Muscle layer of colon (tissue), 2 donors: Measurements from ENCODE around the gene CLIC1.

Experiments used
- H3K27ac ChIP-seq: one replicate; pipeline ENCODE4 v1.7.0; 2013; ENCODE audit warnings: low read depth, mild to moderate bottlenecking, low read length, moderate library complexity
- H3K27me3 ChIP-seq, 2 donors: one replicate each; pipeline ENCODE4 v1.7.0; 2013; ENCODE audit warnings: low read length in 2 of 2, mild to moderate bottlenecking in 2 of 2; ENCODE audit not compliant: insufficient read depth in 2 of 2, control insufficient read depth in 1 of 2
- H3K36me3 ChIP-seq: one replicate; pipeline ENCODE4 v1.7.0; 2013; ENCODE audit warnings: mild to moderate bottlenecking, low read length; ENCODE audit not compliant: insufficient read depth
- H3K4me1 ChIP-seq: one replicate; pipeline ENCODE4 v1.7.0; 2013; ENCODE audit warnings: mild to moderate bottlenecking, low read length; ENCODE audit not compliant: insufficient read depth
- H3K4me3 ChIP-seq, 2 donors: one replicate each; pipeline ENCODE4 v1.7.0; 2013; ENCODE audit warnings: low read length in 2 of 2, low read depth in 1 of 2, mild to moderate bottlenecking in 1 of 2, moderate library complexity in 1 of 2
- H3K9ac ChIP-seq: one replicate; pipeline ENCODE4 v1.7.0; 2013; ENCODE audit warnings: low read length
- H3K9me3 ChIP-seq: one replicate; pipeline ENCODE4 v1.7.0; 2013; ENCODE audit warnings: mild to moderate bottlenecking, low read length
- donor health status: abdominal sarcoma.
- donor health status: Adenocarcinoma of cecum.

CLIC1 gene

GRCh38 chr6:31777667-31778050 is 41.3 kb upstream of the CLIC1 start:
- Histone ChIP-seq H3K4me3 (no peak overlapping the region), H3K36me3 (peaks cover 36% of the 10 kb centered on the region), H3K4me1 (peaks cover 7% of the 10 kb centered on the region), H3K27ac (no peak overlapping the region), H3K27me3 (no peaks in the 10 kb centered on the region), H3K9ac (no peak overlapping the region), H3K9me3 (no peaks in the 10 kb centered on the region)

- H3K36me3 ChIP-seq = peaks cover 32% of the 10 kb centered on the region
- H3K9me3 ChIP-seq = no peaks in the 10 kb centered on the region
- no peak within 1 kb of the TSS for H3K4me3 ChIP-seq
- no peak within 1 kb of the TSS for H3K9ac ChIP-seq
- no peak within 1 kb of the TSS for H3K27ac ChIP-seq
- no peaks in the 10 kb centered on the region for H3K27me3 ChIP-seq
- H3K4me1 ChIP-seq = peaks cover 7% of the 10 kb centered on the region
Measured at GRCh38 chr6:31776989-31777666, 40.8 kb upstream of the CLIC1 start, which contains the start of gene VWA7. TSS of gene VWA7 (minus strand) at chr6:31777328. CDS start at chr6:31776779, 549 bp downstream.

GRCh38 chr6:31776485-31776988 is 40.2 kb upstream of the CLIC1 start:
- no peak overlapping the region for H3K27ac ChIP-seq
- no peak overlapping the region for H3K4me3 ChIP-seq
- no peak overlapping the region for H3K9ac ChIP-seq
- H3K27me3 ChIP-seq = no peaks in the 10 kb centered on the region
- peaks cover 26% of the 10 kb centered on the region for H3K36me3 ChIP-seq
- no peaks in the 10 kb centered on the region for H3K9me3 ChIP-seq
- H3K4me1 ChIP-seq = peaks cover 7% of the 10 kb centered on the region

DNA sequence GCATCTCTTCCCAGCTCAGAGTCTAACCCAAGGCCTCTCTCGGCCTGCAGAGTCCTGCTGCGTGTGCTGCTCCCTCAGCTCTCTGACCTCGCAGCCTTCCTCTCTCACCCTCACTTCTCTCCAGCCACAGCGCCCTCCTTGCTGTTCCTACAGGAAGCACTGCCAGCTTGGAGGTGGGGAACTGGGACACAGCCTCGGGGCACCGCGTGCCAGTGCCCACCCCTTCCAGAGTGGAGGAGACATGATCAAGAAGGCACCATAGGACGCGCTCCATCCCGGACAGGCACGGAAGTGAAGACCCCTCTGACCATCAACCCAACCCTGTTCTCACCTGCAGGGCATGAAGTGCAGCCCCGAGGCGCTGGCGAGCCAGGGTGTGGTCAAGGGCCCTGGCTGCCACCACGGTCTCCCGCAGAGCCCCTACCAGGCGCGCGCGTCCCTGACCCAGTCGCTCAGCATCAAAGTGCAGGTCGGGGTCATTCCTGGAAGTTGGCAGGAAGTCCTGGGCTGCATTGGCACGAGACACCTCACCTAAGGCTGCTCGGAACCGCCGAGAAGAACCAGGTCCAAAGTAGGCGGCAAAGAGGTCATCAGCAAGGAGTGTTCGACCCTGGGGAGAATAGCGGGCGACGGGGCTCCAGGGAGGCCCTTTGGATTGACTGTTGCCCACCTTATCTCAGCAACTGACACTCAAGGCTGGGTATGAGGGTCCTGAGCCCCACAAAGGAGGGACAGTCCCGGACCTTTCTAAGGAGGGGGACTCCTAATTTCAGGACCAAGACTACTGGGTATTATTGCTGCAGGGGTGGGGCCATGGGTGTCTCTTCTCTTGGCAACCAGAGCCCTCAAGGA is 39.5 kb upstream of the CLIC1 start:
- no peak overlapping the region for H3K4me3 ChIP-seq
- no peak overlapping the region for H3K27ac ChIP-seq

GRCh38 chr6:31775184-31775583 is 38.9 kb upstream of the CLIC1 start:
- no peak overlapping the region for H3K4me3 ChIP-seq
- peaks cover 7% of the 10 kb centered on the region for H3K4me1 ChIP-seq
- no peaks in the 10 kb centered on the region for H3K9me3 ChIP-seq
- no peak overlapping the region for H3K27ac ChIP-seq
- no peak overlapping the region for H3K9ac ChIP-seq
- no peaks in the 10 kb centered on the region for H3K27me3 ChIP-seq
- H3K36me3 ChIP-seq = peaks cover 17% of the 10 kb centered on the region

More for the DNA sequence above, 39.5 kb upstream of the CLIC1 start:
- Histone ChIP-seq H3K4me1 (peaks cover 7% of the 10 kb centered on the region), H3K36me3 (peaks cover 23% of the 10 kb centered on the region), H3K9ac (no peak overlapping the region), H3K9me3 (no peaks in the 10 kb centered on the region), H3K27me3 (no peaks in the 10 kb centered on the region)

- H3K4me1 ChIP-seq = peaks cover 3% of the 10 kb centered on the region
- no peak overlapping the region for H3K9ac ChIP-seq
- H3K4me3 ChIP-seq = no peak overlapping the region
- no peaks in the 10 kb centered on the region for H3K9me3 ChIP-seq
- H3K27me3 ChIP-seq = no peaks in the 10 kb centered on the region
- H3K27ac ChIP-seq = no peak overlapping the region
- H3K36me3 ChIP-seq = no peaks in the 10 kb centered on the region
Measured at GRCh38 chr6:31771992-31772358, 35.6 kb upstream of the CLIC1 start.

GRCh38 chr6:31770860-31771259 is 34.5 kb upstream of the CLIC1 start:
- peaks cover 0 to 6% of the 10 kb centered on the region in 2 donors for H3K27me3 ChIP-seq
- H3K36me3 ChIP-seq = no peaks in the 10 kb centered on the region
- no peak overlapping the region for H3K9ac ChIP-seq
- H3K4me1 ChIP-seq = no peaks in the 10 kb centered on the region
- no peak overlapping the region for H3K4me3 ChIP-seq
- no peak overlapping the region for H3K27ac ChIP-seq
- H3K9me3 ChIP-seq = no peaks in the 10 kb centered on the region

GRCh38 chr6:31769684-31770371 is 33.5 kb upstream of the CLIC1 start:
- Histone ChIP-seq H3K4me3 (no peak overlapping the region), H3K9ac (no peak overlapping the region), H3K9me3 (no peaks in the 10 kb centered on the region), H3K27me3 (peaks cover 0 to 10% of the 10 kb centered on the region in 2 donors), H3K36me3 (no peaks in the 10 kb centered on the region), H3K27ac (no peak overlapping the region), H3K4me1 (no peaks in the 10 kb centered on the region)

DNA sequence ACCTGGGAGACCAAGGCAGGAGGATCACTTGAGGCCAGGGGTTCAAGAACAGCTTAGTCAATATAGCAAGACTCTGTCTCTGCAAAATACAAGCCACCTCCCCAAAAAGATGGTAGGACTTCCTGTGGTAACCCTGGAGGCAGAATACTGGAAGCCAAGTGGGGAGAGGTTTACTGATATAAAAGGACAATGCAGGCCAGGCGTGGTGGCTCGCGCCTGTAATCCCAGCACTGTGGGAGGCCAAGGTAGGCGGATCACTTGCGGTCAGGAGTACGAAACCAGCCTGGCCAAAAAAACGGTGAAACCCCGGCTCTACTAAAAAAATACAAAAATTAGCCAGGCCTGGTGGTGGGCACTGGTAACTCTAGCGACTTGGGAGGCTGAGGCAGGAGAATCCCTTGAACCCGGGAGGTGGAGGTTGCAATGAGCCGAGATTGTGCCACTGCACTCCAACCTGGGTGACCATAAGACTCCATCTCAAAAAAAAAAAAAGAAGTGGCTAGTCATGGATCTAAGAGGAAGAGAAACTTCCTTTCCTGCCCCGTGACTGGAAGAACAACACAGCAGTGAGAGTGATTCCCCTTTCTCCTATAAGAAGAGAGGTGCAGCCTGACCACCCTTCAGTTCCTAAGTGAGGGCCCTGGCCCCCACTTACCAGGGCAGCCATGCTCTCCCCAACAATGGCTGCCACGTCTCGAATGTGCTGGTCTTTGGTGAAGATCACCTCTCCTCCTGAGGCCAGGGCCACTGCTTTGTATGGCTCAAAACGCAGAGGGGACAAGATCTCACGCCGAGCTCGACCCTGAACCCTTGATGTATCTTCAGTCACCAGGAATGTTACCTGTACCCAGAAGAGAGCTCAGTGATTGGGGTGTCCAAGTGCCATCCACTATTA is 32.3 kb upstream of the CLIC1 start:
- Histone ChIP-seq H3K27me3 (peaks cover 0 to 10% of the 10 kb centered on the region in 2 donors), H3K4me3 (no peak overlapping the region), H3K9me3 (no peaks in the 10 kb centered on the region), H3K9ac (no peak overlapping the region), H3K4me1 (no peaks in the 10 kb centered on the region), H3K36me3 (no peaks in the 10 kb centered on the region), H3K27ac (no peak overlapping the region)

- no peaks in the 10 kb centered on the region for H3K9me3 ChIP-seq
- no peak overlapping the region for H3K9ac ChIP-seq
- H3K27ac ChIP-seq = no peak overlapping the region
- no peak overlapping the region for H3K4me3 ChIP-seq
- H3K4me1 ChIP-seq = no peaks in the 10 kb centered on the region
- H3K27me3 ChIP-seq = peaks cover 0 to 10% of the 10 kb centered on the region in 2 donors
- no peaks in the 10 kb centered on the region for H3K36me3 ChIP-seq
Measured at GRCh38 chr6:31767096-31767645, 30.8 kb upstream of the CLIC1 start.
